ENCODE results near the gene FH. TPM values are rescaled to one million over a fixed set of nuclear protein-coding genes. Genes with fewer than 3 reads are reported as not detected.
A peak's percentile ranks its signal among the peaks of the same experiment; 100 is the strongest.

Gene FH
- total RNA-seq, 1 experiment from 2014 or later, result 108 TPM

DNA sequence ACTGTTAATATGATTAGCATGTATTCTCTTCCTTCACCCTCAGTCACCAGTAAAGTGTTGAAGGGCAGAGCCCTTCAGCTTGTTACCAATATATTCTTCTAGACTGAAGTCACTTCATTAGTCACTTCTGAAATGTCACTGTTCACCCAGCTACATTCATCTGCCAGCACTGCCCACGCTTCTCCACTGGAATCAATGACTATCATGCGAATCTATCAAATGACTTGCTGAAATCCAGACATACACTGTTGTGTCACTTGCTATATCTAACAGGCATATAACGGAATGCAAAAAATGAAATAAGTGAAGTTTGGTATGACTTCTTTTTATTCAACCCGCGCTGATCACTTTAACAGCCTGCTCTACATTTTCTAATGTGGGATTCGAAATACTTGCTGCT, 16.1 kb downstream of the FH start:
- Histone ChIP-seq H3K4me1 (no peaks in the 10 kb centered on the region), H3K4me3 (ENCODE audit: low read depth, low read length) (no peak overlapping the region), H3K36me3 (ENCODE audit: control insufficient read depth, insufficient read depth, low read length) (no peaks in the 10 kb centered on the region; the same call in 1 of the 2 replicates), H3K9me3 (no peaks in the 10 kb centered on the region), H3K27me3 (replicated peaks; ENCODE audit: control insufficient read depth, insufficient read depth, low read length) (no peaks in the 10 kb centered on the region)
- TF ChIP-seq, protein P1, sequence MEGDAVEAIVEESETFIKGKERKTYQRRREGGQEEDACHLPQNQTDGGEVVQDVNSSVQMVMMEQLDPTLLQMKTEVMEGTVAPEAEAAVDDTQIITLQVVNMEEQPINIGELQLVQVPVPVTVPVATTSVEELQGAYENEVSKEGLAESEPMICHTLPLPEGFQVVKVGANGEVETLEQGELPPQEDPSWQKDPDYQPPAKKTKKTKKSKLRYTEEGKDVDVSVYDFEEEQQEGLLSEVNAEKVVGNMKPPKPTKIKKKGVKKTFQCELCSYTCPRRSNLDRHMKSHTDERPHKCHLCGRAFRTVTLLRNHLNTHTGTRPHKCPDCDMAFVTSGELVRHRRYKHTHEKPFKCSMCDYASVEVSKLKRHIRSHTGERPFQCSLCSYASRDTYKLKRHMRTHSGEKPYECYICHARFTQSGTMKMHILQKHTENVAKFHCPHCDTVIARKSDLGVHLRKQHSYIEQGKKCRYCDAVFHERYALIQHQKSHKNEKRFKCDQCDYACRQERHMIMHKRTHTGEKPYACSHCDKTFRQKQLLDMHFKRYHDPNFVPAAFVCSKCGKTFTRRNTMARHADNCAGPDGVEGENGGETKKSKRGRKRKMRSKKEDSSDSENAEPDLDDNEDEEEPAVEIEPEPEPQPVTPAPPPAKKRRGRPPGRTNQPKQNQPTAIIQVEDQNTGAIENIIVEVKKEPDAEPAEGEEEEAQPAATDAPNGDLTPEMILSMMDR (IDR thresholded peaks at IDR 0.05; ENCODE audit: insufficient read depth in 1 of 2, low read depth in 1 of 2, low read length in 1 of 2, severe bottlenecking in 1 of 2, unreplicated experiment in 1 of 2), result no peak
- no peaks in the 10 kb centered on the region for H3K27me3 Mint-ChIP-seq (ENCODE audit: insufficient read depth, unreplicated experiment)
- no peaks in the 10 kb centered on the region for H3K9me3 Mint-ChIP-seq (ENCODE audit: unreplicated experiment)
- no peaks in the 10 kb centered on the region for H3K4me1 Mint-ChIP-seq (ENCODE audit: low read depth, unreplicated experiment)
- DNase-seq, result no peak
- no TSS peak for BruUV-seq (replicated peaks)
- H3K36me3 Mint-ChIP-seq (ENCODE audit: insufficient read depth, unreplicated experiment), result peaks cover 45% of the 10 kb centered on the region
- no peak overlapping the region for H3K4me3 Mint-ChIP-seq (ENCODE audit: unreplicated experiment)
- intact Hi-C loops (cut with micrococcal nuclease; ENCODE audit: unreplicated experiment), result no loop called here
- CTCF ChIA-PET, result no interaction called here
- POLR2A ChIA-PET, result no interaction called here
- H3K27ac Mint-ChIP-seq (ENCODE audit: unreplicated experiment), result no peak overlapping the region

DNA sequence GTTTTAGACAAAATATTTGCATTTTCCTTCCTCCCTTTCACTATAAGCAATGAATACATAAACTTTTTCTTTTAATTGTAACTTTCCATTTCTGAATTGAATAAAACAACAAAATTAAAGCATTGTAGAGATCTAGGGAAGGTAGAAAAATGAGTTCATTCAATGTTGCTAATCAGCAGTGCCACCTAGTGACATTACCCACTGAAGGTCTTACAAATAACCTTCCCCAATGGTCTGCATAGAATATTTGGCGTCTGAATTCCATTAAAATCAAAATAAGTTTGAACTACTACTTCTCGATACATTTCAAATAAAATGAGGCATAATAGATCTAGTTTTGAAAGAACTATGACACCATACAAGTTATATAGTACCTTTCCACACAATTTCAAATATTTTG, 19.6 kb downstream of the FH start:
- CTCF ChIA-PET, result no interaction called here
- peaks cover 52% of the 10 kb centered on the region for H3K36me3 Mint-ChIP-seq (ENCODE audit: insufficient read depth, unreplicated experiment)
- TF ChIP-seq, protein P1 (IDR thresholded peaks at IDR 0.05; ENCODE audit: insufficient read depth in 1 of 2, low read depth in 1 of 2, low read length in 1 of 2, severe bottlenecking in 1 of 2, unreplicated experiment in 1 of 2), result peak; percentile 34 to 44
- Histone ChIP-seq H3K9me3 (no peaks in the 10 kb centered on the region), H3K4me3 (ENCODE audit: low read depth, low read length) (no peak overlapping the region), H3K36me3 (ENCODE audit: control insufficient read depth, insufficient read depth, low read length) (no peaks in the 10 kb centered on the region; the same call in none of the 2 replicates), H3K27me3 (replicated peaks; ENCODE audit: control insufficient read depth, insufficient read depth, low read length) (no peaks in the 10 kb centered on the region), H3K4me1 (no peaks in the 10 kb centered on the region)
- intact Hi-C loops (cut with micrococcal nuclease; ENCODE audit: unreplicated experiment), result loop anchor here (1.0 to 2.0 kb wide), 4 partner anchors 343 to 768 kb away; no protein-coding TSS in a partner anchor
- no peak for DNase-seq
- BruUV-seq (replicated peaks), result no TSS peak
- no peaks in the 10 kb centered on the region for H3K4me1 Mint-ChIP-seq (ENCODE audit: low read depth, unreplicated experiment)
- POLR2A ChIA-PET, result no interaction called here
- no peak overlapping the region for H3K27ac Mint-ChIP-seq (ENCODE audit: unreplicated experiment)
- H3K4me3 Mint-ChIP-seq (ENCODE audit: unreplicated experiment), result no peak overlapping the region
- H3K27me3 Mint-ChIP-seq (ENCODE audit: insufficient read depth, unreplicated experiment), result no peaks in the 10 kb centered on the region
- no peaks in the 10 kb centered on the region for H3K9me3 Mint-ChIP-seq (ENCODE audit: unreplicated experiment)

DNA sequence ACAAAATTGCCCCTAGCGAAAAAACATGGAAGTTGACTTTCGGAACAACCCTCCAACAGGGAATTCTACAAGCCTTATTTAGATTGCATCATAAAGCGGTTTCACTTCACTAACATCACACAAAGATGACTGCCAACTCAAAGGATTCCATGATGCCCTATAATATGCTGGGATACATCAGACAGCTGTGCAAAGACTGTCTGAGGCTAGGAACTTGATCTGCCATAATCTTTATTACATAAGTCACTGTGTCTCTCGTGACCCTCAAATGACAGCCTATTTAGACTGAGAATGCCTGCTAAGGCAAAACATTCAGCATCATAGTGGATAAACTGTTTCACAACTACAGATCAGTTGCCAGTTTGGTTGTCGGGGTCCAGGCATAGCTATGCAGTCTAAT, 23.8 kb downstream of the FH start:
- POLR2A ChIA-PET, result no interaction called here

More for the DNA sequence above, 23.8 kb downstream of the FH start:
- peaks cover 26% of the 10 kb centered on the region for H3K36me3 Mint-ChIP-seq (ENCODE audit: insufficient read depth, unreplicated experiment)
- Histone ChIP-seq H3K27me3 (replicated peaks; ENCODE audit: control insufficient read depth, insufficient read depth, low read length) (no peaks in the 10 kb centered on the region), H3K9me3 (no peaks in the 10 kb centered on the region), H3K36me3 (ENCODE audit: control insufficient read depth, insufficient read depth, low read length) (no peaks in the 10 kb centered on the region; the same call in none of the 2 replicates), H3K4me1 (no peaks in the 10 kb centered on the region), H3K4me3 (ENCODE audit: low read depth, low read length) (no peak overlapping the region)
- BruUV-seq (replicated peaks), result no TSS peak
- TF ChIP-seq, protein P1 (IDR thresholded peaks at IDR 0.05; ENCODE audit: insufficient read depth in 1 of 2, low read depth in 1 of 2, low read length in 1 of 2, severe bottlenecking in 1 of 2, unreplicated experiment in 1 of 2), result no peak
- H3K27me3 Mint-ChIP-seq (ENCODE audit: insufficient read depth, unreplicated experiment), result no peaks in the 10 kb centered on the region
- intact Hi-C loops (cut with micrococcal nuclease; ENCODE audit: unreplicated experiment), result no loop called here
- CTCF ChIA-PET, result no interaction called here
- H3K27ac Mint-ChIP-seq (ENCODE audit: unreplicated experiment), result no peak overlapping the region
- DNase-seq, result no peak
- H3K4me1 Mint-ChIP-seq (ENCODE audit: low read depth, unreplicated experiment), result no peaks in the 10 kb centered on the region
- H3K4me3 Mint-ChIP-seq (ENCODE audit: unreplicated experiment), result no peak overlapping the region
- H3K9me3 Mint-ChIP-seq (ENCODE audit: unreplicated experiment), result no peaks in the 10 kb centered on the region

Measured in Caco-2 (cell line).